ENCODE measurements around the gene NQO2. TPM values are rescaled to one million over a fixed set of nuclear protein-coding genes. Genes with fewer than 3 reads are reported as not detected.
"Not testable (repeated sequence)": the region's sequence is repeated elsewhere in the genome, so short reads cannot be mapped to it uniquely, and the experiment has no call there.

Gene NQO2
- total RNA-seq, 1 experiment from 2014 or later: 5.5 TPM

DNA sequence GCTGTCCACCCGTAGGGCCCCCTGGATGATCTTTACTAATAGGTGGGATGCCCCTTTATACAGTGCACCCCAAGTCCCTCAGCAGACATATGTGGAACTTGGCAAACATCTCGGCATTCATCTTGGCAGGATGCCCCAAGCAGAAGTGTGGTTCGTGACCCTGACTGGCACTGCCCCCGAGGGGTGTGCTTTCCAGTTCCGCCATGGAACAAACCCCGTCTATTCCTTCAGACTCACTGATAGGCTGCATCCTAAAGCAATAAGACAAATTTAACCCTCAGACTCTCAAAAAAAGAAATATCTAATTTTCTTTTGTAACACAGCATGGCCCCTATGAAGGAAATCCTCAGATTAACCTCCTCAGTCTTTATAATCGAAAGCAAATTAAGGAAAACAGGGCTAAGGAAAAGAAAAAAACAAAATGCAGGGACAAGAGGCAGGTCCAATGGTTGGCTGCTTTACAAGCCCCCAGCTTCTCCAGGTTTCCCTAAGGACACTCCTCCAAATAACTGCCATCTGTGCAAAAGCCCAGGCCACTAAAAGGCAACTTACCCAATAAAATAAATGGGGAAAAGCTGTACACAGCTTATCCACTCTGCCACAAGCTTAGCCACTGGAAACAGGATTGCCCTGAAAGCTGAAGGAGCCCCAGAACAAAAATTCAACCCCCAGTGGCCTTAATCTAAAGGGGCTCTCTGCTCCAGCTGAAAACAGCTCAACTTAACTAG is 38.1 kb downstream of the NQO2 start:
- DNase-seq: no peak
- H3K9me2 ChIP-seq (replicated peaks; ENCODE audit: insufficient read depth, low read length): no peaks in the 10 kb centered on the region
- H3K9ac ChIP-seq (ENCODE audit: low read length): no peak overlapping the region
- no peaks in the 10 kb centered on the region for H4K20me1 ChIP-seq (ENCODE audit: insufficient read depth, low read depth, low read length)
- H3K36me3 ChIP-seq (ENCODE audit: insufficient read depth, low read length): no peaks in the 10 kb centered on the region
- peak overlapping the region; percentile 18; the same call in 1 of the 2 replicates for H2AFZ ChIP-seq (ENCODE audit: low read length)
- peaks cover 27% of the 10 kb centered on the region for H3K4me1 ChIP-seq (ENCODE audit: low read length)
- H3K4me3 ChIP-seq (ENCODE audit: low read length): no peak overlapping the region
- H3K79me2 ChIP-seq (ENCODE audit: low read length): no peaks in the 10 kb centered on the region
- H3K27ac ChIP-seq (ENCODE audit: low read length): no peak overlapping the region
- H3K9me3 ChIP-seq (ENCODE audit: low read length): no peaks in the 10 kb centered on the region
- no peak overlapping the region for H3K4me2 ChIP-seq (ENCODE audit: low read depth, low read length, poor library complexity, severe bottlenecking)
- H3K27me3 ChIP-seq (ENCODE audit: low read length): no peaks in the 10 kb centered on the region

DNA sequence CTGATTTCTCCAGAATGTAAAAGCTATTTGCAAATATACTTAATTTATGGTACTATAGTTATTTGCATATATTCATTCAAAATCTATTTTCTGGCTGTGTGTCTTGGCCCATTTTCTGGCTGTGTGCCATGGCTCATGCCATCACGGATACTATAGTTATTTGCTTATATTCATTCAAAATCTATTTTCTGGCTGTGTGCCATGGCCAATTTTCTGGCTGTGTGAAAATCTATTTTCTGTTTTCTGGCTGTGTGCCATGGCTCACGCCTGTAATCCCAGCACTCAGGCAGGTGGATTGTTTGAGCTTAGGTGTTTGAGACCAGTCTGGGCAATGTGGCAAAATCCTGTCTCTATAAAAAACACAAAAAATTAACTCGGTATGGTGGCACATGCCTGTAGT is 39.7 kb downstream of the NQO2 start:
- H3K27me3 ChIP-seq (ENCODE audit: low read length): no peaks in the 10 kb centered on the region
- DNase-seq: peak; percentile 84
- H3K27ac ChIP-seq (ENCODE audit: low read length): no peak overlapping the region
- no peaks in the 10 kb centered on the region for H4K20me1 ChIP-seq (ENCODE audit: insufficient read depth, low read depth, low read length)
- H3K4me2 ChIP-seq (ENCODE audit: low read depth, low read length, poor library complexity, severe bottlenecking): peak overlapping the region; percentile 31
- no peaks in the 10 kb centered on the region for H3K9me3 ChIP-seq (ENCODE audit: low read length)
- H3K4me3 ChIP-seq (ENCODE audit: low read length): no peak overlapping the region
- H3K36me3 ChIP-seq (ENCODE audit: insufficient read depth, low read length): no peaks in the 10 kb centered on the region
- H3K79me2 ChIP-seq (ENCODE audit: low read length): no peaks in the 10 kb centered on the region
- no peaks in the 10 kb centered on the region for H3K9me2 ChIP-seq (replicated peaks; ENCODE audit: insufficient read depth, low read length)
- no peak overlapping the region for H3K9ac ChIP-seq (ENCODE audit: low read length)
- peaks cover 27% of the 10 kb centered on the region for H3K4me1 ChIP-seq (ENCODE audit: low read length)
- H2AFZ ChIP-seq (ENCODE audit: low read length): no peak overlapping the region

DNA sequence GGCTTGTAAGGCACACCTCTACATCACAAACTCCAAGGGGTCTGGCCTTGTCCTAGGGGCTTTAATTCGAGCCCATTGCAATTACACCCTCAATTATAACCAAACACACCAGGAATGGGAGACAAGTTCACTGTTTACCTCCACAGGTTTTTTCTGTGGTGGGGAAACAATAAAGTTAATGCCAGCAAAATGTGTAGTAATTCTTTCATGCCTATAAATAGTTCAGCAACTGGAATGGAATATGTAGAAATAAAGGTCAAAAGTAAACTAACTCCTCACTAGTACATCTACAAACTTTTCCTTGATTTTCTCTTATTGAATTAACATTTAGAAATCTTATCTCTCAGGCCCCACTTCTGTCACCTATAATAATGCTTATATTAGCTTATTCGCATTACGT is 41.5 kb downstream of the NQO2 start:
- Histone ChIP-seq H3K4me1 (ENCODE audit: low read length) (peaks cover 34% of the 10 kb centered on the region), H3K9ac (ENCODE audit: low read length) (no peak overlapping the region), H3K79me2 (ENCODE audit: low read length) (no peaks in the 10 kb centered on the region), H3K36me3 (ENCODE audit: insufficient read depth, low read length) (no peaks in the 10 kb centered on the region), H3K9me2 (replicated peaks; ENCODE audit: insufficient read depth, low read length) (no peaks in the 10 kb centered on the region), H3K27ac (ENCODE audit: low read length) (no peak overlapping the region), H4K20me1 (ENCODE audit: insufficient read depth, low read depth, low read length) (no peaks in the 10 kb centered on the region), H3K27me3 (ENCODE audit: low read length) (no peaks in the 10 kb centered on the region; the same call in 1 of the 2 replicates), H2AFZ (ENCODE audit: low read length) (no peak overlapping the region), H3K4me3 (ENCODE audit: low read length) (no peak overlapping the region), H3K4me2 (ENCODE audit: low read depth, low read length, poor library complexity, severe bottlenecking) (no peak overlapping the region), H3K9me3 (ENCODE audit: low read length) (no peaks in the 10 kb centered on the region)
- no peak for DNase-seq

DNA sequence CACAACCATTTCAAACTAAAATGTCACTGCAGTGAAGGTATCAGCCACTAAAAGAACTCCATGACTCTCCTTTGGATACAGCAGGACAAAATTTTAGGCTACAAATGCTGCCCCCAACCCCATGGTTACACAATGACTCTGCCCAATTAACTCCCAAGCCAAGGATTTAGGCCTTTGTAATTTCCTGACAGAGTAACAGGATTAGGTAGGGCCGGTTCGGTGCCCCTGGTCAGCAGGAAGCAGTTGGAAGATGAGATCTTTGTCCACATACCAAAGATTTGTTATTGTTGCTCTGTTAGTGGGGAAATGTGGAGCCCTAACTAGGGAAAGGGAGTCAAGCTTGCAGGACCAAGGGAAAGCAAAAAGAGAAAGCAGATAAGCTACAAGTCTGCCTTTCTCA is 41.9 kb downstream of the NQO2 start:
- no peaks in the 10 kb centered on the region for H3K36me3 ChIP-seq (ENCODE audit: insufficient read depth, low read length)
- H3K9me2 ChIP-seq (replicated peaks; ENCODE audit: insufficient read depth, low read length): no peaks in the 10 kb centered on the region
- H3K27me3 ChIP-seq (ENCODE audit: low read length): no peaks in the 10 kb centered on the region; the same call in 1 of the 2 replicates
- no peaks in the 10 kb centered on the region for H3K79me2 ChIP-seq (ENCODE audit: low read length)
- DNase-seq: no peak
- no peak overlapping the region for H2AFZ ChIP-seq (ENCODE audit: low read length)
- no peak overlapping the region for H3K4me2 ChIP-seq (ENCODE audit: low read depth, low read length, poor library complexity, severe bottlenecking)
- H4K20me1 ChIP-seq (ENCODE audit: insufficient read depth, low read depth, low read length): no peaks in the 10 kb centered on the region
- peaks cover 34% of the 10 kb centered on the region for H3K4me1 ChIP-seq (ENCODE audit: low read length)
- no peaks in the 10 kb centered on the region for H3K9me3 ChIP-seq (ENCODE audit: low read length)
- no peak overlapping the region for H3K27ac ChIP-seq (ENCODE audit: low read length)
- H3K9ac ChIP-seq (ENCODE audit: low read length): no peak overlapping the region
- no peak overlapping the region for H3K4me3 ChIP-seq (ENCODE audit: low read length)

DNA sequence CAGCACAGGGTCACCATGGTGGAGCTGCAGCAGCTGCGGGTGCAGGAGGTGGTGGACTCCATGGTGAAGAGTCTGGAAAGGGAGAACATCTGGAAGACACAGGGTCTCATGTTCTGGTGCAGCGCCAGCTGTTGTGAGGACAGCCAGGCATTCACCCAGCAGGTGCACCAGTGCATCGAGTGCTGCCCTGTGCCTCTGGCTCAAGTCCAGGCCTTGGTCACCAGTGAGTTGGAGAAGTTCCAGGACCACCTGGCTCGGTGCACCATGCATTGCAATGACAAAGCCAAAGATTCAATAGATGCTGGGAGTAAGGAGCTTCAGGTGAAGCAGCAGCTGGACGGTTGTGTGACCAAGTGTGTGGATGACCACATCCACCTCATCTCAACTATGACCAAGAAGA is 45.7 kb downstream of the NQO2 start:
- no peaks in the 10 kb centered on the region for H3K36me3 ChIP-seq (ENCODE audit: insufficient read depth, low read length)
- no peaks in the 10 kb centered on the region for H3K79me2 ChIP-seq (ENCODE audit: low read length)
- H3K4me3 ChIP-seq (ENCODE audit: low read length): no peak overlapping the region
- no peak overlapping the region for H3K27ac ChIP-seq (ENCODE audit: low read length)
- no peak for DNase-seq
- no peak overlapping the region for H3K4me2 ChIP-seq (ENCODE audit: low read depth, low read length, poor library complexity, severe bottlenecking)
- H3K9ac ChIP-seq (ENCODE audit: low read length): no peak overlapping the region
- H3K4me1 ChIP-seq (ENCODE audit: low read length): peaks cover 7% of the 10 kb centered on the region
- H2AFZ ChIP-seq (ENCODE audit: low read length): no peak overlapping the region
- no peaks in the 10 kb centered on the region for H3K9me3 ChIP-seq (ENCODE audit: low read length)
- no peaks in the 10 kb centered on the region for H4K20me1 ChIP-seq (ENCODE audit: insufficient read depth, low read depth, low read length)
- no peaks in the 10 kb centered on the region; the same call in 1 of the 2 replicates for H3K27me3 ChIP-seq (ENCODE audit: low read length)
- no peaks in the 10 kb centered on the region for H3K9me2 ChIP-seq (replicated peaks; ENCODE audit: insufficient read depth, low read length)

DNA sequence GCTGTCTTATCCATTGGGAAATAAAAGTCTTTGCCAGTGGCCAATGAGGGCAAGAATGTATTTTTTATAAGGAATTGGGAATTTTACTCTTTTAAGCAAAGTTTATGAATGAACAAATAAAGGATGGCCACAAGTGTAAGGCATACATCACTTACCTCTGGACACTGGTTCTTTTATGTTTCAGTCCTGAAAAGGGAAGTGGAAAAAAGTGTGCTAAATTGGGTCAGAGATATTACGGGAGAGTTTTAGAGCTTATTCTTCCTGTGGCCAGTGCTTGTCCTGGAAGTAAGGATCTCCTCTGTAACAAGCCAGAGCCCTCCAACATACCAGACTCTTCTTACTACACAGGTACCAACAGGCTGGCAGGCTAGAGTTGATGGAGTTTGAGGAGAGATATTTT is 46.1 kb downstream of the NQO2 start:
- H3K4me2 ChIP-seq (ENCODE audit: low read depth, low read length, poor library complexity, severe bottlenecking): no peak overlapping the region
- H3K4me1 ChIP-seq (ENCODE audit: low read length): peaks cover 7% of the 10 kb centered on the region
- DNase-seq: no peak
- no peaks in the 10 kb centered on the region; the same call in 1 of the 2 replicates for H3K27me3 ChIP-seq (ENCODE audit: low read length)
- H3K4me3 ChIP-seq (ENCODE audit: low read length): no peak overlapping the region
- H2AFZ ChIP-seq (ENCODE audit: low read length): no peak overlapping the region
- H4K20me1 ChIP-seq (ENCODE audit: insufficient read depth, low read depth, low read length): no peaks in the 10 kb centered on the region
- no peaks in the 10 kb centered on the region for H3K9me3 ChIP-seq (ENCODE audit: low read length)
- H3K79me2 ChIP-seq (ENCODE audit: low read length): no peaks in the 10 kb centered on the region
- no peaks in the 10 kb centered on the region for H3K9me2 ChIP-seq (replicated peaks; ENCODE audit: insufficient read depth, low read length)
- no peaks in the 10 kb centered on the region for H3K36me3 ChIP-seq (ENCODE audit: insufficient read depth, low read length)
- H3K27ac ChIP-seq (ENCODE audit: low read length): no peak overlapping the region
- H3K9ac ChIP-seq (ENCODE audit: low read length): no peak overlapping the region

DNA sequence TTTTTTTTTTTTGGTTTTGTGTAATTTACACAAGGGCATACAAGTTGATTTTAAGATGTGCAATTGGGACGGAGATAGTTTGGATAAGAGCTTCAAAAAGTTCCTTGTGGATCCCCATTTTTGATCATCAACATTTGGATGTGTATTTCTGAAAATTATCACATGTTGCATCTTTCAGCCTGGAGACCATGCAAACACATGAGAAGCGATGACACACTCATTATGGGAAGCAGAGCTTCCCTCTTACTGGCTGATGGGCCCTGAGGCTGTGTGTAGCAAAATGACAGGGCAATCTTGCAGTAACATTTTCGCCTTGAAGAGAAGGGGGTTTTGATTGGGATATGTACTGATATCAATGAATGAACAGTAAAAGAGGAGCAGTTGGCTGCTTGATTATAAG is 46.6 kb downstream of the NQO2 start:
- Histone ChIP-seq H3K9ac (ENCODE audit: low read length) (no peak overlapping the region), H3K4me3 (ENCODE audit: low read length) (no peak overlapping the region), H3K79me2 (ENCODE audit: low read length) (no peaks in the 10 kb centered on the region), H3K36me3 (ENCODE audit: insufficient read depth, low read length) (no peaks in the 10 kb centered on the region), H3K27ac (ENCODE audit: low read length) (no peak overlapping the region), H4K20me1 (ENCODE audit: insufficient read depth, low read depth, low read length) (no peaks in the 10 kb centered on the region), H3K4me2 (ENCODE audit: low read depth, low read length, poor library complexity, severe bottlenecking) (no peak overlapping the region), H3K9me2 (replicated peaks; ENCODE audit: insufficient read depth, low read length) (no peaks in the 10 kb centered on the region), H3K4me1 (ENCODE audit: low read length) (peaks cover 7% of the 10 kb centered on the region), H3K9me3 (ENCODE audit: low read length) (no peaks in the 10 kb centered on the region), H3K27me3 (ENCODE audit: low read length) (no peaks in the 10 kb centered on the region; the same call in 1 of the 2 replicates), H2AFZ (ENCODE audit: low read length) (no peak overlapping the region)
- no peak for DNase-seq

DNA sequence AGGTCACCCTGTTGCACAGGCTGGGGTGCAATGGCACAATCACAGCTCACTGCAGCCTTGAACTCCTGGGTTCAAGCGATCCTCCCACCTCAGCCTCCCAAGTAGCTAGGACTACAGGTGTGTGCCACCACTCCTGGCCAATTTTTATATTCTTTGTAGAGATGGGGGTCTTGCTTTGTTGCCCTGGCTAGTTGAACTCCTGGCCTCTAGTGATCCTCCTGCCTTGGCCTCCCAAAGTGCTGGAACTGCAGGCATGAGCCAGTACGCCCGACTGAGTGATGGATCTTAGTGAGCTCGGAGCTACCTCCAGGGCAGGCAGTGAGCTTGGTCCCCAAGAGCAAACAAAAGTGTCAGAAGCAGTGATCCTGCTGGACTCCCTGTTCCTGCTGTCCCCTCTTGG is 48.3 kb downstream of the NQO2 start:
- H4K20me1 ChIP-seq (ENCODE audit: insufficient read depth, low read depth, low read length); DNase-seq: not testable (repeated sequence)

More for the DNA sequence above, 48.3 kb downstream of the NQO2 start:
- H3K9ac ChIP-seq (ENCODE audit: low read length); H3K27me3 ChIP-seq (ENCODE audit: low read length); H3K27ac ChIP-seq (ENCODE audit: low read length); H3K79me2 ChIP-seq (ENCODE audit: low read length); H3K4me3 ChIP-seq (ENCODE audit: low read length); H3K9me3 ChIP-seq (ENCODE audit: low read length); H3K9me2 ChIP-seq (replicated peaks; ENCODE audit: insufficient read depth, low read length); H2AFZ ChIP-seq (ENCODE audit: low read length); H3K36me3 ChIP-seq (ENCODE audit: insufficient read depth, low read length); H3K4me2 ChIP-seq (ENCODE audit: low read depth, low read length, poor library complexity, severe bottlenecking); H3K4me1 ChIP-seq (ENCODE audit: low read length): not testable (repeated sequence)
